Stimulated activated naive B cell treated with anti-CD40 and anti-IgM and Interleukin-4, amounts not matched to agents 10 μg/mL and 1 μg/mL and 100 μg/mL, for 72 hours (primary cell): ENCODE data around the gene CACNA2D3.
"Not testable (repeated sequence)": the region's sequence is repeated elsewhere in the genome, so short reads cannot be mapped to it uniquely, and the experiment has no call there.

Experiments used
- ATAC-seq, 2 donors: fragments of 150-1000 bp; cut with Tn5 transposase; replicated peaks; 2 replicates each; pipeline ENCODE4 v1.10.0; 2021; ENCODE audit warnings: moderate library complexity in 1 of 2
- DNase-seq: peaks from one replicate; pipeline ENCODE4 v3.0.0; 2021
- H3K27ac Mint-ChIP-seq: one replicate; pipeline ENCODE4 v1.8.0; 2022; ENCODE audit warnings: mild to moderate bottlenecking, mixed read lengths
- H3K27me3 Mint-ChIP-seq, 2 donors: one replicate each; pipeline ENCODE4 v1.8.0; 2022; ENCODE audit warnings: mixed read lengths in 2 of 2
- H3K36me3 Mint-ChIP-seq, 2 donors: one replicate each; pipeline ENCODE4 v1.8.0; 2022; ENCODE audit warnings: mixed read lengths in 2 of 2, mild to moderate bottlenecking in 1 of 2
- H3K4me1 Mint-ChIP-seq, 2 donors: one replicate each; pipeline ENCODE4 v1.8.0; 2022; ENCODE audit warnings: mixed read lengths in 2 of 2, mild to moderate bottlenecking in 1 of 2
- H3K4me3 Mint-ChIP-seq, 2 donors: one replicate each; pipeline ENCODE4 v1.8.0; 2022; ENCODE audit warnings: mild to moderate bottlenecking in 2 of 2, mixed read lengths in 2 of 2, moderate library complexity in 1 of 2
- H3K9me3 Mint-ChIP-seq, 2 donors: one replicate each; pipeline ENCODE4 v1.8.0; 2022; ENCODE audit warnings: mixed read lengths in 2 of 2, mild to moderate bottlenecking in 1 of 2

CACNA2D3 gene

DNA sequence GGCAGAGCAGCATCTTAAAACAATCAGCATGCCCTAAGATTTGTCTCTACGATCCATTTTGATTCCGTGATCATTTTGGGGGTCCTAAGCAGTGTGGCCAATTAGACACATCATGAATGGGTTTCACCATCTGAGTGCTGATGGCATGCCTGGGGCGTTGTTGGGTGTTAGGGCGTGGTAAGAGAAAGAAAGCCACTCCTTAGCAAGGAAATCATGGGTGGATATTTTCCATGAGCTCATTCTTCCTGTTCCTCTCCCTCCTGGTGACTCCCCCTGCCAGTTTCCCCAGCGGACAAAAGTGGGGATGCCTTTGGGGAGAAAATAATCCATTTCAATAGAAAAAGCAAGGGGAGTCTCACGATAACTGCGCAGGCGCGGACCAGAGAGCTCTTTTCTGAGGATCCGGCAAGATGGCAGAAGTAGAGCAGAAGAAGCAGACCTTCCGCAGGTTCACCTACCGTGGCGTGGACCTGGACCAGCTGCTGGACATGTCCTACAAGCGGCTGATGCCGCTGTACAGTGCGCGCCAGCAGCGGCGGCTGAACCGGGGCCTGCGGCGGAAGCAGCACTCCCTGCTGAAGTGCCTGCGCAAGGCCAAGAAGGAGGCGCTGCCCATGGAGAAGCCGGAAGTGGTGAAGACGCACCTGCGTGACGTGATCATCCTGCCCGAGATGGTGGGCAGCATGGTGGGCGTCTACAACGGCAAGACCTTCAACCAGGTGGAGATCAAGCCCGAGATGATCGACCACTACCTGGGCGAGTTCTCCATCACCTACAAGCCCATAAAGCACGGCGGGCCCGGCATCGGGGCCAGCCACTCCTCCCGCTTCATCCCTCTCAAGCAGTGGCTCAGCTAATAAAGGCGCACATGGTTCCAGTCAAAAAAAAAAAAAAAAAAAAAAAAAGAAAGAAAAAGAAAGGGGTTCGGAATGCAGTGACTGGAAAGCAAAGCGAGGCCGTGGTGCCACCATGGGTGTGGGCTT is 503.7 kb downstream of the CACNA2D3 start:
- Mint-ChIP-seq H3K4me3 (no peak overlapping the region), H3K27me3 (no peaks in the 10 kb centered on the region), H3K4me1 (no peaks in the 10 kb centered on the region), H3K27ac (no peak overlapping the region), H3K9me3 (peaks cover 2 to 5% of the 10 kb centered on the region in 2 donors), H3K36me3 (no peaks in the 10 kb centered on the region)
- DNase-seq (no peak), ATAC-seq (no peak)

DNA sequence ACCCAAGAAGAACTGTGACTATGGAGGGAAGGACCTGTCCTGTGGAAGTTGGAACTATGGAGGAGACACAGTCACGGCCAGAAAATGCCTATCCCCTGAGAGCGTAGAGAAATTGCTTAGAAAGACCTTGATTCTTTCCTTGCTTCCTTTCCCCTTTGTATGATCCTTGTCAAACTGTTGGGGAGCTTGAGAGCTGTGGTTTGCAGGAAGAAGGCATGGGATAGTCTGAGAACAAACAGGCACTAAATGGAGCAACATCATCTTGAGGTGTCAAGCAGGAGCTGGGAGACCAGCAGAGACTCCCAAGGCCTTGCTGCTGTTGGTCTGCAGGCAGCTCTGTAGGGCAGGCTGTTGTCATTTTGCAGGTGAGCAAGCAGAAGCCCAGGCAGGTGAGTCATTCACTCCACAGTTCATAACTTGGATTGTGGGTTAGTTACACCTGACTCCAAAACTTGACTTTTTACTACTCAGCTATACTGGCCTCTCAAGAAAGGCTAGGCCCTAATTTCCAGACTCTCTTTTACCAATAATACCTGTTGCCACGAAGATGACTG is 506.6 kb downstream of the CACNA2D3 start:
- H3K36me3 Mint-ChIP-seq = no peaks in the 10 kb centered on the region
- H3K9me3 Mint-ChIP-seq = peaks cover 0 to 5% of the 10 kb centered on the region in 2 donors
- no peaks in the 10 kb centered on the region for H3K4me1 Mint-ChIP-seq
- no peak overlapping the region for H3K4me3 Mint-ChIP-seq
- ATAC-seq (no peak), DNase-seq (no peak)
- H3K27me3 Mint-ChIP-seq = no peaks in the 10 kb centered on the region
- no peak overlapping the region for H3K27ac Mint-ChIP-seq

DNA sequence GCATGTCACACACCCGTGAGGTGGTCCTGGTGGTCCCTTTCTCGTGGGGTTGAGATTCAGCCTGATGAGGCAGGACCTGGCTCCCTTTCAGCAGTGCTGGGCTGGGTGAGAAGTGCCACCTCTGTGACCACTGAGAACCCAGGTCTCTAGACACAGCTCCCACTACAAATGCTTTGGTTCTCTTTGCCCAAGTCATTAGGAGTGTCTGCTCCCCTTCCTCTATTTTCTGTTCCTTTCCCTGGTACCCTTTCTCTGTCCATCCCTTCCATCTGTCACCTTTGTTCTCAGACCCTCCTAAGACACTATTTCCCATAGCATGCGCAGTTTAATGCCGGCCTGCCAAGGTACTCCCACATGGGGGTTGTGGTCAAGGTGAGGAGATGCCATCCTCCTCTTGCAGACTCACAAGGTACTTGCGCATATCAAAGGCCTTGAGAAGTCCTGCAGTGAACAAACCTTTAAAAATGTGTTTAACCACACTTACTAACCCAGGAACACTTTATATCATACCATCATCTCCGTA is 507.8 kb downstream of the CACNA2D3 start:
- ATAC-seq (no peak), DNase-seq (no peak)
- Mint-ChIP-seq H3K4me3 (no peak overlapping the region), H3K27ac (no peak overlapping the region), H3K4me1 (no peaks in the 10 kb centered on the region), H3K36me3 (no peaks in the 10 kb centered on the region), H3K27me3 (peaks cover 0 to 5% of the 10 kb centered on the region in 2 donors), H3K9me3 (peaks cover 0 to 5% of the 10 kb centered on the region in 2 donors)

DNA sequence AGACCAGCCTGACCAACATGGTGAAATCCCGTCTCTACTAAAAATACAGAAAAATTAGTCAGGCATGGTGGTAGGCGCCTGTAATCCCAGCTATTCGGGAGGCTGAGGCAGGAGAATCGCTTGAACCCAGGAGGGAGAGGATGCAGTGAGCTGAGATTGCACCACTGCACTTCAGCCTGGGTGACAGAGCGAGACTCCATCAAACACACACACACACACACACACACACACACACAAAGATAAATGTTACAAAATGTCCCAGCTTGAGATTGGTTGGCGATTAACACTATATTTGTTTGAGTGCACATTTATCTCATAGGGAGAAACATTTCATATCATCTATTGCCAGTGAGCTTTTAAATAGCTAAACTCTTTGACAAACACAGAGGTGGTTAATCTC is 508.6 kb downstream of the CACNA2D3 start:
- H3K36me3 Mint-ChIP-seq, H3K9me3 Mint-ChIP-seq, H3K4me1 Mint-ChIP-seq, ATAC-seq, H3K27ac Mint-ChIP-seq, DNase-seq, H3K4me3 Mint-ChIP-seq, H3K27me3 Mint-ChIP-seq: not testable (repeated sequence)

DNA sequence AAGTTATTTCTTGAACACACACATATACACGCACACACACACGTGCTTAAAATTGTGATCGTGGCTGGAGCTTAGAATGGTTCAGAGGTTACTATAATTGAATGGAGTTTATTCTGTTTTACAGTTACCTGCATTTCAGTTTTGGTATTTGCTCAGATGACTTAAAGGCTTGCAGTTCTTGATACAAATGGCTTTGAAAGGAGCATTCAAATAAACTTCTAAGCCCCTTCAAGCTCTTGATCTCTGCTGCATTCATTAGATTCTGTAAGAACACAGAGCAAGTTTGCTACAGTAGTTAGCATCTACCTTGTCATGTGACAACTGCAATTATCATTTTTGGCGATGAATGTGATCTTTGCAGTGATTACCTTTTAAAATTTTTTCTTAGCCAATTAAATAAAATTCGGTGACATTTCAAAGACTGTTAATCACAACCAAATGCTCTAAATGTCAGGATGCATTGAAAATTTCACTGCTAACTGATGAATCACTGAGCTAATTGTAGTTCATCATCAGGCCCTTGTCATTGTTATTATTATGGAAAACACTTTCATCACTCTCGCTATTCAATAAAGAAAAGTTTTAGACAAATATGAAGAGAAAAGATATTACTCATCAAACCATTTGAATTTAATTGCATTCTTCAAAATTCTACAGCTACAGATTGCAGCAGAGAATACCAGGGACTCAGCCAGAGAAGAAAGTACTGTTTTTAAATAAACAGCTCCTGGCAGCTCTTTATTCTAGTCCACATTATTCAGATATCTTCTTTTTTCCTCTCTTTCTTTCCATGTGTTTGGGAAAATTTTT is 509.4 kb downstream of the CACNA2D3 start:
- no peaks in the 10 kb centered on the region for H3K36me3 Mint-ChIP-seq
- no peak overlapping the region for H3K4me3 Mint-ChIP-seq
- H3K27me3 Mint-ChIP-seq = peaks cover 0 to 5% of the 10 kb centered on the region in 2 donors
- no peak for ATAC-seq
- no peak for DNase-seq
- H3K9me3 Mint-ChIP-seq = peaks cover 0 to 5% of the 10 kb centered on the region in 2 donors
- H3K27ac Mint-ChIP-seq = no peak overlapping the region
- no peaks in the 10 kb centered on the region for H3K4me1 Mint-ChIP-seq

DNA sequence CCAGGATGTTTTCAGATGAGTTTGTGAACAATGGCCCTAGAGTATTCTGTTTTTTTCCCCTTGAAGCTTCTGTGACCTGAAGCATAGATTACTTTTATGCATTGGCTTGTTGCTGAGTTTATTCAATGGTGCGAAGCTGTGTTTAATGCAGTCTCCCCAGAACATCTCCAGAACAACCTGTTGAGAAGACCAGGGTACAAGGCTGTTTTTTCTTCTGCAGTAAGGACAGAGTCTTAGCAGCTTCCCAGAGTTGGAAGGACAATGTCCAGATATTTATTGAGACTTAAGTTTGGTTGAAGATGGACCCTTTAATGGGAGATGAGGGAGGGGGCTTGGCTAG is 509.9 kb downstream of the CACNA2D3 start:
- Mint-ChIP-seq H3K36me3 (no peaks in the 10 kb centered on the region), H3K27ac (no peak overlapping the region), H3K4me1 (no peaks in the 10 kb centered on the region), H3K27me3 (peaks cover 0 to 5% of the 10 kb centered on the region in 2 donors), H3K4me3 (no peak overlapping the region), H3K9me3 (peaks cover 0 to under 1% of the 10 kb centered on the region in 2 donors)
- DNase-seq (no peak), ATAC-seq (no peak)

DNA sequence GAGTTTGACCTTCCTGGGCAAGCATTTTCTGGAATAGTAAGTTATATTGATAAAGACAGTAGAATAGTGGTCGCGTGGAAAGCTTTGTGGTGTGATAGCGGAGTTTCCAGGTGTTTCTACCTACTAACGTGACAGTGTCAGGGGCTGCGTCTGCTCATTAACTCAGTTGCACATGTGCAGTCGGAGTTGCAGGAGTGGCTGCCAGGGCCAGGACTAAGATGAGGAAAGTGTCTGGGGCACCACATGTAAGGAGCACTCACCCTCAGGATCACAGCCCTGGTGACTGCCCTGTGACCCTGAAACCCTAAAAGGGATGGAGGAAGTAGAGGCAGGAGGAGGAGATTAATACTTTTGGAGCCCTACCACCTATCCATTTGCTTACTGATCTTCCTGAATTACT is 510.5 kb downstream of the CACNA2D3 start:
- no peak for ATAC-seq
- H3K4me3 Mint-ChIP-seq = no peak overlapping the region
- no peaks in the 10 kb centered on the region for H3K36me3 Mint-ChIP-seq
- no peaks in the 10 kb centered on the region for H3K9me3 Mint-ChIP-seq
- DNase-seq = no peak
- H3K4me1 Mint-ChIP-seq = no peaks in the 10 kb centered on the region
- peaks cover 0 to 8% of the 10 kb centered on the region in 2 donors for H3K27me3 Mint-ChIP-seq
- no peak overlapping the region for H3K27ac Mint-ChIP-seq

DNA sequence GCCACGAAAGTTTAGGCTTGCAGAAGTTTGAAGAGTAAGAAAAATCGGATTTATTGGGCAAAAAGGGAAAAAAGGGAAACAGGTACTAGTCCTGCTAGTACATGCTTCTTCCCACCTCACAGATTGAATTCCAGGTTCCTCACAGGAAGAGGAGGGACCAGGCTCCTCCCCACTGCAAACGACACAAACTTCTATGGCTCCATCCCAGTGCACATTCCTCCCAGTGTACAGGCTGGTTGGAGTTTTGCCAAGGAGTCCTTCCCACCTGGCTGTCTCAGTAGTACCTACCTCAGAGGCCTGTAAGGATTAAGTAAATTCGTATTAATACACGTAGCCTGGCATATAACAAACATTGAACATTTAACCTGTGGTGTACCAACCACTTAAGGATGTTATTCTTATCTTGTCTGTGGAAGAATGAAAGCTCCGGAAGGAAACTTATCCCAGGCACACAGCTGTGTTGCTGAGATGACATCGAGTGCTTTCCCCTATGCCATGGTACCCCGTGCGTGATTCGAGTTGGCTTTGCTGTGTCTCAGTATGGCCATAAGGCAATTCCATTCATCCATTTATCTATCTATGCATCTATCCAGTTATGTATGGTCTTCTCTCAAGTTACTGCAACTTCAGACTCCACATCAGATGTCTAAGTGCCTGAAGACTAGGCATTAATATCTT is 511.2 kb downstream of the CACNA2D3 start:
- Mint-ChIP-seq H3K4me1 (no peaks in the 10 kb centered on the region), H3K27ac (no peak overlapping the region), H3K36me3 (no peaks in the 10 kb centered on the region), H3K27me3 (peaks cover 0 to 16% of the 10 kb centered on the region in 2 donors), H3K4me3 (no peak overlapping the region), H3K9me3 (peaks cover under 1 to 1% of the 10 kb centered on the region in 2 donors)
- ATAC-seq (no peak), DNase-seq (no peak)

DNA sequence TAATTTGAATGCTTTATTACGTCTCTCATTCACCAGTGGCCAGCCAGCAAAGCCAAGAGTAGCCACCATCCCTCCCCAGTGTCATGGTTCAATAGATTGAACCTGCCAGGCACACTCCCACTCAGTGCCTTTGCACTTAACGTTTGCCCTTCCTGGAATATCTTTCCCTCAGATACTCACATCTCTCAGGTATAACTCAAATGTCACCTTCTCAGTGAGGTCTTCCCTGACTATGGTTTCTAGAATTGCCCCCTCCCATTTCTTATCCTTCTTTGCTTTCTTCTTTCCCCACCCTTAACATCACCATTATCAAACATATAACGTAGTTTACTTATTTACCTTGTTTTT is 511.7 kb downstream of the CACNA2D3 start:
- Mint-ChIP-seq H3K4me1 (peaks cover 0 to 2% of the 10 kb centered on the region in 2 donors), H3K27me3 (peaks cover 0 to 21% of the 10 kb centered on the region in 2 donors), H3K36me3 (no peaks in the 10 kb centered on the region), H3K27ac (no peak overlapping the region), H3K9me3 (peaks cover 1 to 5% of the 10 kb centered on the region in 2 donors), H3K4me3 (no peak overlapping the region)
- no peak for ATAC-seq
- no peak for DNase-seq

DNA sequence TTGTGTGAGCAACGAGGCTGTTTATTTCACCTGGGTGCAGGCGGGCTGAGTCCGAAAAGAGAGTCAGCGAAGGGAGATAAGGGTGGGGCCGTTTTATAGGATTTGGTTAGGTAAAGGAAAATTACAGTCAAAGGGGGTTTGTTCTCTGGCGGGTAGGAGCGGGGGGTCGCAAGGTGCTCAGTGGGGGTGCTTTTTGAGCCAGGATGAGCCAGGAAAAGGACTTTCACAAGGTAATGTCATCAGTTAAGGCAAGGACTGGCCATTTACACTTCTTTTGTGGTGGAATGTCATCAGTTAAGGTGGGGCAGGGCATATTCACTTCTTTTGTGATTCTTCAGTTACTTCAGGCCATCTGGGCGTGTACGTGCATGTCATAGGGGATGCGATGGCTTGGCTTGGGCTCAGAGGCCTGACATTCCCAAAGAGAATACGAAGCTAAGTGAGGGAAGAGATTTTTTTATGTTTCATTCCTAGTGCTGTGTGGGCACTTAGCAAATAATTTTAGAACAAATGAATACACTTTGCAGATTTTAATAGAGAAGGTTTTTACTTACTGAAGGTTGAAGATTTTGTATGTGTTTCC is 517.5 kb downstream of the CACNA2D3 start:
- not testable (repeated sequence) for H3K36me3 Mint-ChIP-seq, H3K4me1 Mint-ChIP-seq, H3K4me3 Mint-ChIP-seq, ATAC-seq, H3K27ac Mint-ChIP-seq, DNase-seq, H3K9me3 Mint-ChIP-seq
- H3K27me3 Mint-ChIP-seq = peaks cover 0 to 27% of the 10 kb centered on the region in 2 donors

DNA sequence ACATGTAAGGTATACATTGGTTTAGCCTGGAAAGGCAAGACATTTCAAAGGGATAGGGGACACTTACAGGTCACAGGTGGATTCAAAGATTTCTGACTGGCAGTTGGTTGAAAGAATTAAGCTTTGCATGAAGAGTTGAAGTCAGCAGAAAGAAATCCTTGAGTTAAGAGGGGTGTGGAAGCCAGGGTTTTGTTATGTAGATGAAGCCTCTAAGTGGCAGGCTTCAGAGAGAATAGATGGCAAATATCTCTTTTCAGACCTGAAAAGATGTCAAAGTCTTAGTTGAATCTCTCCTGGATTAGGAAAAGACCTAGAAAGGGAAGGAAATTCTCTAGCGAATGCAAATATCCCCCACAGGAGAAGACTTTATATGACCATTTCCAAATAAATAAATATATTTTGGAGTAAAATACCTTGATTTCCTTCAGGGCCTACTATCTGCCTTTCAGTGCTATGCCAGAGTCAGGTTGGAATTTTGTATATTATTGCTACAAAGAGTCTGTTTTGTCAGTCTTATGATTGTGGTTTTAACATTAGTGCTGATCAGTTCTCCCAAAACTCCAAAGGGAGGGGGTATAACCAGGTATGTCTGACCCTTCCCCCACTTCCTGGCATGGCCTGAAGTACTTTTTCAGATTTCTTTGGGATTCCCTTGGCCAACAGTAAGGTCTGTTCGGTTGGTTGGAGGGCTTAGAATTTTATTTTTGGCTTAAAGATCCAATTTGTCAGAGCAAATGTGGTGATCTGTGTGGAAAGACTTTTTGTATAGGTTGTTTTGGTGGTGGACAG is 519.1 kb downstream of the CACNA2D3 start:
- peaks cover 8 to 10% of the 10 kb centered on the region in 2 donors for H3K9me3 Mint-ChIP-seq
- no peak overlapping the region for H3K27ac Mint-ChIP-seq
- H3K36me3 Mint-ChIP-seq = no peaks in the 10 kb centered on the region
- H3K4me3 Mint-ChIP-seq = no peak overlapping the region
- H3K27me3 Mint-ChIP-seq = peaks cover 0 to 27% of the 10 kb centered on the region in 2 donors
- ATAC-seq (no peak), DNase-seq (no peak)
- peaks cover 0 to 2% of the 10 kb centered on the region in 2 donors for H3K4me1 Mint-ChIP-seq

DNA sequence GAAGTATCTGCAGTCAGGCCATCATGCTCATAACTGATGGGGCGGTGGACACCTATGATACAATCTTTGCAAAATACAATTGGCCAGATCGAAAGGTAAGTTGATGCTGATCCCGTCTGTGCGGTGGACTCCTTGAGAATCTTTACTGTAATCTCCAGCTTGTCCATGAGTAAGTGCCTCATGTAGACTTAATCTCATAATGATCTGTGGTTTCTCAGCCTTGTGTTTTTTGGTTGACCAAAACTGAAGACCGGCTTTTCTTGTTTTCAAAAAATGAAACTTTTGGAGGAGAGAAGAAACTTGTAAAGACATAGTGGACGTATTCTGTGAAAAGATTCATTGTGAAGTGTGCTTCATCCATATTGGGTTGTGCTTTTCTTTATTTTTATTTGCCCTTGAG is 519.8 kb downstream of the CACNA2D3 start:
- H3K27ac Mint-ChIP-seq = no peak overlapping the region
- H3K36me3 Mint-ChIP-seq = no peaks in the 10 kb centered on the region
- no peak overlapping the region for H3K4me3 Mint-ChIP-seq
- DNase-seq = no peak
- ATAC-seq = no peak
- peaks cover 0 to 2% of the 10 kb centered on the region in 2 donors for H3K4me1 Mint-ChIP-seq
- H3K9me3 Mint-ChIP-seq = peaks cover 8 to 10% of the 10 kb centered on the region in 2 donors
- H3K27me3 Mint-ChIP-seq = peaks cover 0 to 27% of the 10 kb centered on the region in 2 donors

DNA sequence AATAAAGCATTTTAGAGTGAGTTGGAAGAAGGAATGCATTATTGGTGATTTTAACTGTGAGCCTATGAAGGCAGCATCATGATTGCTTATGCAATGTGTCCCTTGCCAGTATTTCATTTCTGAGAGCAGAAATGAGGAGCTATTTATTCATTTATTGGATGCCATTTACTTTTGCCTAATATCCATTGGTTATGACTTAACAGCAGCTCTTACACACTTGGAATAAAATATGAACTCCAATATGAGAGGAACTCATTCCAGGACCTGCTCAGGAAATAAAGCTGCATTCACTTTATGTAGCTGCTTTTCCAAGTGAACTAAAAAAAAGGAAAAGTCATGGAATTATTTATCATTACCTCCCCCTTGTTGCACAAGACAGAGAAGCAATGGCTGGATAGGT is 525.4 kb downstream of the CACNA2D3 start:
- DNase-seq (no peak), ATAC-seq (no peak)
- peaks cover 6 to 11% of the 10 kb centered on the region in 2 donors for H3K9me3 Mint-ChIP-seq
- no peaks in the 10 kb centered on the region for H3K36me3 Mint-ChIP-seq
- no peak overlapping the region for H3K27ac Mint-ChIP-seq
- no peaks in the 10 kb centered on the region for H3K27me3 Mint-ChIP-seq
- H3K4me3 Mint-ChIP-seq = no peak overlapping the region
- no peaks in the 10 kb centered on the region for H3K4me1 Mint-ChIP-seq
